ENCODE results near the gene PLD5.
"Not testable (repeated sequence)": the region's sequence is repeated elsewhere in the genome, so short reads cannot be mapped to it uniquely, and the experiment has no call there.

The PLD5 gene

DNA sequence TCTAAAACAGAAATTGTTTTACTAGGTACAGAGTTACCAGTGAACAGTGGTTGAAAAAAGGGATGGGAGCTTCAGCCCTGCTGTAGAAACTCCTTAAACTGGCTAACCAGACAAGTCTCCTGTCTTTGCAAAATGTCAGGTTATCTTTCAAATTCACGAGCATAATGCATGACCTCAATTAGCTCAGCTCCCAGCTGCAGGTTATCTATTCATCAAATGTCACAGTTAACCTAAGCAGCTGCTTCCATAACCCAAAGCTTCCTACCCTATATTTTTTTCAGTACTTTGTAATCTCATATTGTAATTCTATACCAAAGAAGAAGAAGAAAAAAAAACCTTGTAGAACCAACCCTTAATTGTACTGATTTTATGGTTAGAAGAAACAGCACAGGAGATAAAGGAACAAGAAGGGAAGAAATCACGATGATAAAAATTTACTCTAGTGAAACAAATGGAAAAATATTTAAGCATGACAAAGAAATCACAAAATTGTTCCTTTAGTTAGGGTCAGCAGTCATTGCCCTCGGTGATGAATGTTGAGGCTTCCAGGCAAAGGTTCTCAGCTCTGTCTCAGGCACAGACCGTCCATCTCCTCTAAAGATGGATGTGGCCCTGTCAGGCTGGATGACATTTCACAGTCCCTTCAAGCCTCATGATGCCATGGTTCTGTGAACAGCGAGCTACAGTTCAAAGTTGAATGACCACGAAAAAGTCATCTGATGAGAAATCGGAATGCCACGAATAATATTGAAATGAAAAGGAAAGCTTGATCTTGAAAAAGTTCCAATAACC is 95.9 kb downstream of the PLD5 start:
- no peaks in the 10 kb centered on the region for H3K36me3 Mint-ChIP-seq (ENCODE audit: insufficient read depth)
- ATAC-seq (replicated peaks), result no peak
- H3K27me3 Mint-ChIP-seq, result peaks cover 13 to 21% of the 10 kb centered on the region in 2 donors
- no peak overlapping the region for H3K27ac Mint-ChIP-seq
- no peaks in the 10 kb centered on the region for H3K4me1 Mint-ChIP-seq (ENCODE audit: low read depth in 2 of 2)
- peaks cover 4 to 7% of the 10 kb centered on the region in 2 donors for H3K9me3 Mint-ChIP-seq
- no peak for DNase-seq
- no peak overlapping the region for H3K4me3 Mint-ChIP-seq

GRCh38 chr1:242427519-242427918 is 97.0 kb downstream of the PLD5 start:
- Mint-ChIP-seq H3K27me3 (peaks cover 13 to 20% of the 10 kb centered on the region in 2 donors), H3K27ac (no peak overlapping the region), H3K9me3 (peaks cover 4 to 7% of the 10 kb centered on the region in 2 donors), H3K36me3 (ENCODE audit: insufficient read depth) (no peaks in the 10 kb centered on the region), H3K4me1 (ENCODE audit: low read depth in 2 of 2) (no peaks in the 10 kb centered on the region), H3K4me3 (no peak overlapping the region)
- ATAC-seq (replicated peaks) (no peak), DNase-seq (no peak)

- H3K27ac Mint-ChIP-seq, result no peak overlapping the region
- H3K27me3 Mint-ChIP-seq, result peaks cover 4 to 9% of the 10 kb centered on the region in 2 donors
- ATAC-seq (replicated peaks) (no peak), DNase-seq (no peak)
- no peak overlapping the region for H3K4me3 Mint-ChIP-seq
- no peaks in the 10 kb centered on the region for H3K36me3 Mint-ChIP-seq (ENCODE audit: insufficient read depth)
- H3K4me1 Mint-ChIP-seq (ENCODE audit: low read depth in 2 of 2), result no peaks in the 10 kb centered on the region
- H3K9me3 Mint-ChIP-seq, result peaks cover 3 to 7% of the 10 kb centered on the region in 2 donors
These were observed 98.1 kb downstream of the PLD5 start for GRCh38 chr1:242426271-242426905.

DNA sequence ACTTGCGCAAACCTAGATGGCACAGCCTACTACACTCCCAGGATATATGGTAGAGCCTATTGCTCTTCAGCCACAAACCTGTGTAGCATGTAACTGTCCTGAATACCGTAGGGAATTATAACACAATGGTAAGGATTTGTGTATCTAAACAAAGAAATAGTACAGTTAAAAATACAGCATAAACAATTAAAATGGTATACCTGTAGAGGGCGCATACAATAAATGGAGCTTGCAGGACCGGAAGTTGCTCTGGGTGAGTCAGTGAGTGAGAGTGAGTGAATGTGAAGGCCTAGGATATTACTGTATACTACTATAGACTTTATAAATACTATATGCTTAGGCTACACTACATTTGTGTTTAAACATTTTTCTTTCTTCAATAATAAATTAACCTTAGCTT is 99.3 kb downstream of the PLD5 start:
- ATAC-seq (replicated peaks), result no peak
- Mint-ChIP-seq H3K4me1 (ENCODE audit: low read depth in 2 of 2) (no peaks in the 10 kb centered on the region), H3K4me3 (no peak overlapping the region), H3K27me3 (no peaks in the 10 kb centered on the region), H3K27ac (no peak overlapping the region), H3K9me3 (no peaks in the 10 kb centered on the region), H3K36me3 (ENCODE audit: insufficient read depth) (no peaks in the 10 kb centered on the region)
- no peak for DNase-seq

DNA sequence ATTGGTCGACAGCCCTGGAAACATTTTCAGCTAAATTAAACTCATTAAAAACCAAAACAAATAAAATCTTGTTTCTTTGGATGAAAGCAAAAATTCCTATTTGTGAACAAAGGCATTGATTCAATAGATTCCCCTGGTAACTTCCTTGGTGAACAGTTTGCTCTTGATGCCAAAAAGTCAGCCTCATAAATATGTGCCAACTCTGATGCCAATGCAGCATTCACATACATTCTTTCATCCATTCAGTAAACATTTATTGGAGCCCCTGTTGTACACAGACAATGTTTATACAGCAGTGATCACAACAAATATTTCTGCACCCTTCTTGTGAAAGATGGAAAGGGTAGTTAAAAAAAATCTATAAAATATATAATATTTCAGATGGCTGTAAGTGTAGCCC is 107.8 kb downstream of the PLD5 start:
- Mint-ChIP-seq H3K36me3 (ENCODE audit: insufficient read depth) (no peaks in the 10 kb centered on the region), H3K9me3 (no peaks in the 10 kb centered on the region), H3K4me1 (ENCODE audit: low read depth in 2 of 2) (no peaks in the 10 kb centered on the region), H3K4me3 (no peak overlapping the region), H3K27me3 (no peaks in the 10 kb centered on the region), H3K27ac (no peak overlapping the region)
- no peak for DNase-seq
- no peak for ATAC-seq (replicated peaks)

- no peak for ATAC-seq (replicated peaks)
- H3K9me3 Mint-ChIP-seq, result no peaks in the 10 kb centered on the region
- no peak overlapping the region for H3K4me3 Mint-ChIP-seq
- no peak for DNase-seq
- H3K4me1 Mint-ChIP-seq (ENCODE audit: low read depth in 2 of 2), result no peaks in the 10 kb centered on the region
- no peaks in the 10 kb centered on the region for H3K36me3 Mint-ChIP-seq (ENCODE audit: insufficient read depth)
- H3K27me3 Mint-ChIP-seq, result no peaks in the 10 kb centered on the region
- no peak overlapping the region for H3K27ac Mint-ChIP-seq
These were observed 111.6 kb downstream of the PLD5 start for GRCh38 chr1:242412921-242413320.

DNA sequence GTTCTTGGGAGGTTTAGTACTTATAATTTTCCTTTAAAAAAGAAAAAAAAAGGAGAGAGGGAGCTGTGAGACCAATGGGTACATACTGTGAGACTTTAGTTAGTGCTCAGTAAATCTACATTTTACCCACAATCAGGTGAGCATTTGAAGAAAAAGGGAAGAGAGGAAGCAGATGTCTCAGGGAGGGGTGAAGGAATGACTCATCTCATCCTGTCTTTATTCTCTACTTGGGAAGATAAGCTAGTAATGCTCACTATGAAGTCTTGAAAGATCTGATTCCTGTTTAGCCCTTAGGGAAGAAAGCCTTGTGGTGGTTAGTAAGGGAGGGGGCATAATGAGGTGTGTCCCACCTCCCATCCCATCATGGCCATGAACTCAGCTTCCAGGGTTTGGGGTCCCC is 112.6 kb downstream of the PLD5 start:
- ATAC-seq (replicated peaks), result no peak
- no peaks in the 10 kb centered on the region for H3K4me1 Mint-ChIP-seq (ENCODE audit: low read depth in 2 of 2)
- H3K9me3 Mint-ChIP-seq, result no peaks in the 10 kb centered on the region

GRCh38 chr1:242405947-242406346 is 118.5 kb downstream of the PLD5 start:
- ATAC-seq (replicated peaks) (no peak), DNase-seq (no peak)
- H3K36me3 Mint-ChIP-seq (ENCODE audit: insufficient read depth), result no peaks in the 10 kb centered on the region
- peaks cover 0 to 2% of the 10 kb centered on the region in 2 donors for H3K4me1 Mint-ChIP-seq (ENCODE audit: low read depth in 2 of 2)
- no peak overlapping the region for H3K4me3 Mint-ChIP-seq
- peaks cover 0 to 10% of the 10 kb centered on the region in 2 donors for H3K27me3 Mint-ChIP-seq
- H3K9me3 Mint-ChIP-seq, result peaks cover 0 to 6% of the 10 kb centered on the region in 2 donors
- no peak overlapping the region for H3K27ac Mint-ChIP-seq

More for the DNA sequence above, 112.6 kb downstream of the PLD5 start:
- Mint-ChIP-seq H3K4me3 (no peak overlapping the region), H3K27ac (no peak overlapping the region), H3K36me3 (ENCODE audit: insufficient read depth) (no peaks in the 10 kb centered on the region), H3K27me3 (no peaks in the 10 kb centered on the region)
- DNase-seq, result no peak

GRCh38 chr1:242404296-242404695 is 120.2 kb downstream of the PLD5 start:
- no peak overlapping the region for H3K27ac Mint-ChIP-seq
- peaks cover 0 to 2% of the 10 kb centered on the region in 2 donors for H3K4me1 Mint-ChIP-seq (ENCODE audit: low read depth in 2 of 2)
- peaks cover 0 to 10% of the 10 kb centered on the region in 2 donors for H3K27me3 Mint-ChIP-seq
- H3K4me3 Mint-ChIP-seq, result no peak overlapping the region
- DNase-seq (no peak), ATAC-seq (replicated peaks) (no peak)
- H3K9me3 Mint-ChIP-seq, result peaks cover 0 to 6% of the 10 kb centered on the region in 2 donors
- H3K36me3 Mint-ChIP-seq (ENCODE audit: insufficient read depth), result no peaks in the 10 kb centered on the region

DNA sequence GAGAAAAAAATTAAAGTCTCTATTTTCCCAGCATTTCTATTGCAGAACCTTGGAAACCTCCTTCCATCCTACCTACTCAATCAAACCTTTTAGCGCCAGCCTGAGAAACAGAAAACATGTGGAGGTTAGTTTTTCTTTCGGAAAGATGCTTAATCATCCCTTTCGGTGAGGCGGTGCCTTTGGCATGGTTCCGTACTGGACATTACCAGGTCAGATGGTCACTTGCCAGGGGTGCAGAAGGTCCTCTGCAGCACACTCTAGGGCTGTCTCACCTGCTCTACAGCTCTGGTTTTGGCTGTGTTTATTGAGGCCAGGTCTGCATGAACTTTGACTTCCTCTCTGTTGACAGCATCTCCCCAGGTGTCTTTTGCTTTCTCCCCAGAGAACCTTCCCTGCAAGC is 121.5 kb downstream of the PLD5 start:
- peaks cover 0 to 10% of the 10 kb centered on the region in 2 donors for H3K27me3 Mint-ChIP-seq
- ATAC-seq (replicated peaks) (no peak), DNase-seq (no peak)
- no peaks in the 10 kb centered on the region for H3K36me3 Mint-ChIP-seq (ENCODE audit: insufficient read depth)
- H3K9me3 Mint-ChIP-seq, result peaks cover 0 to 6% of the 10 kb centered on the region in 2 donors
- H3K27ac Mint-ChIP-seq, result no peak overlapping the region
- H3K4me3 Mint-ChIP-seq, result no peak overlapping the region
- peaks cover 0 to 2% of the 10 kb centered on the region in 2 donors for H3K4me1 Mint-ChIP-seq (ENCODE audit: low read depth in 2 of 2)

DNA sequence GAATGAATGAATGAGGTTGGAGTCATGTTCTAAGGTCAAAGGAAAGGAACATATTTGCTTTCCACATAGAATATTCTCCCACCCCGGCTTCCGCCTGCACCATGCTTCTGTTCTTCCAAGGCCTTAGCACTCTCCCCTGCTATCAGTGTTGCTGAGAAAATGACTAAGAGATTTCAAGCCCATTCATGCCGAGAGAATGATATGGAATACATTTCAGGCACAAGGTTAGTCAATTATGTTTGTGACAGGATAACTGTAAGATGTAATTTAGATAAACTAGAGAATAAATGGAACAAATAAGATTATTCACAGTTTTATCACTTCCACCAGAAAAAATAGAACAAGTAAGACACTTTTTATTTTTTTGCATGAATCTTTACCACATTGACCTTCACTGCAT is 122.6 kb downstream of the PLD5 start:
- ATAC-seq (replicated peaks), result no peak
- Mint-ChIP-seq H3K27me3 (peaks cover 5 to 10% of the 10 kb centered on the region in 2 donors), H3K4me1 (ENCODE audit: low read depth in 2 of 2) (peaks cover 0 to 2% of the 10 kb centered on the region in 2 donors), H3K36me3 (ENCODE audit: insufficient read depth) (no peaks in the 10 kb centered on the region), H3K27ac (no peak overlapping the region), H3K9me3 (peaks cover 0 to 6% of the 10 kb centered on the region in 2 donors), H3K4me3 (no peak overlapping the region)
- no peak for DNase-seq

GRCh38 chr1:242398351-242398750 is 126.1 kb downstream of the PLD5 start:
- Mint-ChIP-seq H3K27ac (no peak overlapping the region), H3K36me3 (ENCODE audit: insufficient read depth) (no peaks in the 10 kb centered on the region), H3K4me1 (ENCODE audit: low read depth in 2 of 2) (no peaks in the 10 kb centered on the region), H3K4me3 (no peak overlapping the region), H3K27me3 (peaks cover 0 to 6% of the 10 kb centered on the region in 2 donors), H3K9me3 (no peaks in the 10 kb centered on the region)
- DNase-seq (no peak), ATAC-seq (replicated peaks) (no peak)

DNA sequence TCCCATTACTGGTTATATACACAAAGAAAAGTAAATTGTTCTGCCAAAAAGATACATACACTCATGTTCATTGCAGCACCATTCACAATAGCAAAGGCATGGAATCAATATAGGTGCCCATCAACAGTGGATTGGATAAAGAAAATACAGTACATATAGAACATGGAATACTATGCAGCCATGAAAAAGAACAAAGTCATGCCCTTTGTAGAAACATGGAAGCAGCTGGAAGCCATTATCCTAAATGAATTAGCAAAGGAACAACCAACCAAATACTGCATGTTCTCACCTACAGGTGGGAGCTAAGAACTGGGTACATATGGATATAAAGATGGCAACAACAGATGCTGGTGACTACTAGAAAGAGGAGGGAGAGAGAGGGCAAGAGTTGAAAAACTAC is 132.6 kb downstream of the PLD5 start:
- Mint-ChIP-seq H3K4me1 (ENCODE audit: low read depth in 2 of 2) (no peaks in the 10 kb centered on the region), H3K36me3 (ENCODE audit: insufficient read depth) (no peaks in the 10 kb centered on the region), H3K9me3 (peaks cover 5 to 10% of the 10 kb centered on the region in 2 donors), H3K4me3 (no peak overlapping the region), H3K27me3 (peaks cover under 1 to 12% of the 10 kb centered on the region in 2 donors), H3K27ac (no peak overlapping the region)
- DNase-seq (no peak), ATAC-seq (replicated peaks) (no peak)

- not testable (repeated sequence) for DNase-seq; ATAC-seq (replicated peaks); H3K9me3 Mint-ChIP-seq; H3K4me3 Mint-ChIP-seq; H3K4me1 Mint-ChIP-seq (ENCODE audit: low read depth in 2 of 2); H3K27me3 Mint-ChIP-seq; H3K27ac Mint-ChIP-seq; H3K36me3 Mint-ChIP-seq (ENCODE audit: insufficient read depth)
These were observed 148.4 kb downstream of the PLD5 start for GRCh38 chr1:242376121-242376520.

All from effector memory CD8-positive, alpha-beta T cell (primary cell).